Upper lobe of left lung (tissue), 6 donors: ENCODE measurements around the gene SLC7A10. TPM values are rescaled to one million over a fixed set of nuclear protein-coding genes. Genes with fewer than 3 reads are reported as not detected.

ENCODE experiments used
- ATAC-seq, 2 donors: fragments of 200-7000 bp; cut with Tn5 transposase; one replicate each; pipeline ENCODE4 v1.9.1; 2022; ENCODE audit warnings: mild to moderate bottlenecking in 2 of 2, moderate library complexity in 2 of 2; ENCODE audit not compliant: low FRiP score in 2 of 2
- DNase-seq, 2 donors: peaks; one replicate each; pipeline ENCODE4 v3.0.0-alpha.2; 2019 to 2020
- H3K27ac ChIP-seq, 4 donors: fragments of 200-600 bp; sonication (generic); one replicate each; pipeline ENCODE4 v1.5.1; 2016 to 2019
- H3K27me3 ChIP-seq, 4 donors: fragments of 200-600 bp; sonication (generic); one replicate each; pipeline ENCODE4 v1.5.1; 2017 to 2019
- H3K36me3 ChIP-seq, 4 donors: fragments of 200-600 bp; sonication (generic); one replicate each; pipeline ENCODE4 v1.5.1; 2016 to 2019
- H3K4me1 ChIP-seq, 4 donors: fragments of 200-600 bp; sonication (generic); one replicate each; pipeline ENCODE4 v1.5.1; 2018 to 2019
- H3K4me3 ChIP-seq, 4 donors: fragments of 200-600 bp; sonication (generic); one replicate each; pipeline ENCODE4 v1.5.1; 2017 to 2019; ENCODE audit warnings: mild to moderate bottlenecking in 2 of 4, moderate library complexity in 1 of 4
- H3K9me3 ChIP-seq, 4 donors: fragments of 200-600 bp; sonication (generic); one replicate each; pipeline ENCODE4 v1.5.1; 2018 to 2019
- EP300 ChIP-seq, 4 donors: sonication (generic); formaldehyde crosslinking; IDR thresholded peaks; one replicate each; pipeline ENCODE4 v1.5.1; 2017; ENCODE audit warnings: antibody characterized with exemption in 4 of 4, control low read depth in 2 of 4
- POLR2A ChIP-seq, 4 donors: fragments of 450-650 bp; IDR thresholded peaks; one replicate each; pipeline ENCODE4 v1.5.1; 2016 to 2017; ENCODE audit warnings: antibody characterized with exemption in 4 of 4, mild to moderate bottlenecking in 2 of 4
- POLR2AphosphoS5 ChIP-seq, 2 donors: sonication (generic); formaldehyde crosslinking; IDR thresholded peaks; one replicate each; pipeline ENCODE4 v1.5.1; 2017; ENCODE audit warnings: antibody characterized with exemption in 2 of 2
- WGBS, 2 donors: methylation state at CpG; one replicate each; pipeline ENCODE4 v1.1.5; 2017 to 2018; 5-methylcytosine and 5-hydroxymethylcytosine counted together
- total RNA-seq, 6 donors: library from RNA; depleted of rRNA in 4 of 6; stranded (reverse); fragments of >200 nt in 4 of 6; gene quantifications; one replicate each; pipeline versions ENCODE4 v1.1.0 to v1.2.1, GENCODE V29; 2016 to 2021
- TF ChIP-seq, protein P1 (sequence below), 6 experiments: fragments of 450-650 bp in 4 of 6; fragments of 200-600 bp in 2 of 6; sonication (generic) in 2 of 6; IDR thresholded peaks; one replicate each; pipeline ENCODE4 v1.5.1; 2016 to 2019; ENCODE audit warnings: antibody characterized with exemption in 6 of 6
- donor health status: DM: no; HTN: no; CAD: no; lungs with moderate emphysema.
- donor health status: DM: no; HTN: yes; CAD: no; lungs with severe emphysema.

The SLC7A10 gene
- total RNA-seq, 6 donors from 2014 or later: 0.29 to 2.1 (median 0.47) TPM; not detected in 2

GRCh38 chr19:33254245-33254824 is 28.7 kb upstream of the SLC7A10 start:
- H3K27ac ChIP-seq: no peak overlapping the region
- no peak overlapping the region for H3K4me3 ChIP-seq
- H3K4me1 ChIP-seq: peaks cover 0 to 6% (median 2%) of the 10 kb centered on the region in 4 donors
- no peaks in the 10 kb centered on the region for H3K36me3 ChIP-seq
- 66 to 82% methylated on average over 11 to 13 of the region's 13 CpGs for WGBS, 2 donors
- TF ChIP-seq EP300 (IDR thresholded peaks at IDR 0.05) (no peak), POLR2A (IDR thresholded peaks at IDR 0.05) (no peak), POLR2AphosphoS5 (IDR thresholded peaks at IDR 0.05) (no peak)
- TF ChIP-seq, protein P1, sequence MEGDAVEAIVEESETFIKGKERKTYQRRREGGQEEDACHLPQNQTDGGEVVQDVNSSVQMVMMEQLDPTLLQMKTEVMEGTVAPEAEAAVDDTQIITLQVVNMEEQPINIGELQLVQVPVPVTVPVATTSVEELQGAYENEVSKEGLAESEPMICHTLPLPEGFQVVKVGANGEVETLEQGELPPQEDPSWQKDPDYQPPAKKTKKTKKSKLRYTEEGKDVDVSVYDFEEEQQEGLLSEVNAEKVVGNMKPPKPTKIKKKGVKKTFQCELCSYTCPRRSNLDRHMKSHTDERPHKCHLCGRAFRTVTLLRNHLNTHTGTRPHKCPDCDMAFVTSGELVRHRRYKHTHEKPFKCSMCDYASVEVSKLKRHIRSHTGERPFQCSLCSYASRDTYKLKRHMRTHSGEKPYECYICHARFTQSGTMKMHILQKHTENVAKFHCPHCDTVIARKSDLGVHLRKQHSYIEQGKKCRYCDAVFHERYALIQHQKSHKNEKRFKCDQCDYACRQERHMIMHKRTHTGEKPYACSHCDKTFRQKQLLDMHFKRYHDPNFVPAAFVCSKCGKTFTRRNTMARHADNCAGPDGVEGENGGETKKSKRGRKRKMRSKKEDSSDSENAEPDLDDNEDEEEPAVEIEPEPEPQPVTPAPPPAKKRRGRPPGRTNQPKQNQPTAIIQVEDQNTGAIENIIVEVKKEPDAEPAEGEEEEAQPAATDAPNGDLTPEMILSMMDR (IDR thresholded peaks at IDR 0.05): no peak
- peaks cover 0 to 7% (median 0%) of the 10 kb centered on the region in 4 donors for H3K9me3 ChIP-seq
- ATAC-seq: no peak
- no peaks in the 10 kb centered on the region for H3K27me3 ChIP-seq
- no peak for DNase-seq

DNA sequence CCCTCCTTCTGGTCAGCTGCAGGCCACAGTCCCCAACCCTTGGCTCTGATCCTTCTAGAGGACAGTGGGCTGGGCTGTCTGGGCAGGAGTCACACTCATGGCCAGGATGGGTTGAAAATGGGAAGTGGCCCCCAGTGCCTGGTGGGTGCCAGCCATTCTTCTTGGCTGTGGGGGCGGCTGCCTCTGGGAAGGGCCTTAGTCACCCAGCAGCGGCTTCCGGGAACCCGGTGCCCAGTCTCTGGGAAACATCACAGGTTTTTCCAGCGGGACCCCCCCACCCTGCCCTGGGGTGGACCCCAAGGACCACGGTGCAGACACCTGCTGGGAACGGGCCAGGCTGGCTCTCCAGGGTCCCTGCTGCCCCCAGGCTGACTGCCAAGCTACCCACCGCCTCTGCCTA is 27.3 kb upstream of the SLC7A10 start:
- DNase-seq: peak in 1 of 2 donors; percentile 58
- Histone ChIP-seq H3K9me3 (peaks cover 0 to 6% (median 0%) of the 10 kb centered on the region in 4 donors), H3K27me3 (no peaks in the 10 kb centered on the region), H3K4me1 (peaks cover 3 to 17% (median 9%) of the 10 kb centered on the region in 4 donors), H3K36me3 (no peaks in the 10 kb centered on the region), H3K27ac (no peak overlapping the region), H3K4me3 (no peak overlapping the region)
- 77% methylated on average over 6 of the region's 8 CpGs; no CpG with 5 or more reads in 1 of the 2 donors for WGBS, 2 donors
- no peak for TF ChIP-seq EP300 (IDR thresholded peaks at IDR 0.05)
- no peak for TF ChIP-seq POLR2A (IDR thresholded peaks at IDR 0.05)
- TF ChIP-seq POLR2AphosphoS5 (IDR thresholded peaks at IDR 0.05): no peak
- TF ChIP-seq, protein P1 (IDR thresholded peaks at IDR 0.05): no peak
- peak; percentile 20 to 48 for ATAC-seq

DNA sequence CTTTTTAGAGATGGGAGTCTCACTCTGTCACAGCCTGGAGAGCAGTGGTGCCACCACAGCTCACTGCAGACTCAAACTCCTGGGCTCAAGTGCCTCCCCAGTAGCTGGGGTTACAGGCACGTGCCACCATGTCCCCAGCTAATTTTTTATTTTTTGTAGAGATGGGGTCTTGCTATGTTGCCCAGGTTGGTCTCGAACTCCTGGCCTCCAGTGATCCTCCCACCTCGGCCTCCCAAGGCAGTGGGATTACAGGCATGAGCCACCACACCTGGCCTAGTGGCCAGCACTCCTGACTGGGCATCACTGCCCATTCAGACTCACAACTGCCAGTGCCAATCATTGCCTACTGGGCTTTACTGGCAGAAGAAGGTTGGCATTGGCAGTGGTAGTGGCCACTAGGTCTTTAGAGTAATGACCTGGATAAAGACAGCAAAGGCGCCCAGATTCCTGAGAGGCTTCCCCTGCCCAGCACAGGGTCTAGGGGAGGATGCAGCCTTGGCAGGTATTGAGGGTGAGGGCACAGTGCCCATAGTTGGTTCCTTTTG is 26.8 kb upstream of the SLC7A10 start:
- peaks cover 0 to 1% (median 0%) of the 10 kb centered on the region in 4 donors for H3K9me3 ChIP-seq
- H3K4me1 ChIP-seq: peaks cover 3 to 17% (median 9%) of the 10 kb centered on the region in 4 donors
- TF ChIP-seq, protein P1 (IDR thresholded peaks at IDR 0.05): no peak
- TF ChIP-seq POLR2AphosphoS5 (IDR thresholded peaks at IDR 0.05): no peak
- TF ChIP-seq EP300 (IDR thresholded peaks at IDR 0.05): no peak
- no peak for TF ChIP-seq POLR2A (IDR thresholded peaks at IDR 0.05)
- ATAC-seq (no peak), DNase-seq (no peak)
- H3K27me3 ChIP-seq: no peaks in the 10 kb centered on the region
- H3K4me3 ChIP-seq: no peak overlapping the region
- no peaks in the 10 kb centered on the region for H3K36me3 ChIP-seq
- 89 to 98% methylated on average over 4 of the region's 4 CpGs for WGBS, 2 donors
- no peak overlapping the region for H3K27ac ChIP-seq

- 77 to 78% methylated on average over 12 to 15 of the region's 17 CpGs for WGBS, 2 donors
- TF ChIP-seq POLR2A (IDR thresholded peaks at IDR 0.05) (no peak), POLR2AphosphoS5 (IDR thresholded peaks at IDR 0.05) (no peak), EP300 (IDR thresholded peaks at IDR 0.05) (no peak)
- TF ChIP-seq, protein P1 (IDR thresholded peaks at IDR 0.05): no peak
- Histone ChIP-seq H3K4me1 (peaks cover 3 to 17% (median 9%) of the 10 kb centered on the region in 4 donors), H3K27me3 (no peaks in the 10 kb centered on the region), H3K36me3 (no peaks in the 10 kb centered on the region), H3K9me3 (no peaks in the 10 kb centered on the region), H3K27ac (no peak overlapping the region), H3K4me3 (no peak overlapping the region)
- DNase-seq (no peak), ATAC-seq (no peak)
Measured at GRCh38 chr19:33251526-33252090, 26.0 kb upstream of the SLC7A10 start.
